ENCODE data around the gene DTX3. TPM values are rescaled to one million over a fixed set of nuclear protein-coding genes. Genes with fewer than 3 reads are reported as not detected.

DTX3 gene
- total RNA-seq, 1 experiment from 2014 or later = 67.5 TPM

GRCh38 chr12:57583008-57583831 is 21.4 kb upstream of the DTX3 start:
- Histone ChIP-seq H3K9ac (ENCODE audit: extremely low read depth, insufficient read length, low read length) (no peak overlapping the region), H3K23me2 (ENCODE audit: insufficient read length, low read depth, low read length, poor library complexity, severe bottlenecking) (no peaks in the 10 kb centered on the region), H2AK5ac (ENCODE audit: insufficient read length, low read length) (no peak overlapping the region), H3K4me1 (ENCODE audit: insufficient read depth, low read length) (no peaks in the 10 kb centered on the region), H3K14ac (ENCODE audit: insufficient read depth, low read length) (no peak overlapping the region), H2BK12ac (ENCODE audit: insufficient read length, low read depth, low read length) (no peak overlapping the region), H3K56ac (ENCODE audit: insufficient read length, low read depth, low read length) (no peak overlapping the region), H3K27me3 (ENCODE audit: insufficient read depth, low read length) (no peaks in the 10 kb centered on the region), H3K79me1 (ENCODE audit: insufficient read depth, low read depth, low read length, poor library complexity, severe bottlenecking) (no peaks in the 10 kb centered on the region), H2BK20ac (ENCODE audit: low read depth, low read length, poor library complexity, severe bottlenecking) (no peak overlapping the region), H2BK5ac (ENCODE audit: insufficient read length, low read length) (no peak overlapping the region), H3K9me3 (ENCODE audit: control insufficient read depth, low read depth, low read length) (no peaks in the 10 kb centered on the region), H2BK120ac (ENCODE audit: low read depth, low read length, poor library complexity, severe bottlenecking) (no peak overlapping the region), H4K20me1 (ENCODE audit: control insufficient read depth, insufficient read depth, insufficient read length) (no peaks in the 10 kb centered on the region), H3T11ph (ENCODE audit: low read length) (no peak overlapping the region), H3K18ac (ENCODE audit: insufficient read length, low read depth, low read length) (no peak overlapping the region), H2BK15ac (ENCODE audit: low read depth, low read length) (no peak overlapping the region), H2AFZ (ENCODE audit: low read length) (no peak overlapping the region), H3K23ac (ENCODE audit: insufficient read length, low read depth, low read length) (no peak overlapping the region), H4K91ac (ENCODE audit: insufficient read length, low read depth, low read length) (no peak overlapping the region), H3K4me2 (ENCODE audit: insufficient read depth, insufficient read length, low read length) (no peak overlapping the region), H3K27ac (ENCODE audit: insufficient read length, low read depth, low read length) (no peak overlapping the region), H4K5ac (ENCODE audit: insufficient read length, low read depth, low read length) (no peak overlapping the region), H3K4ac (ENCODE audit: low read depth, low read length) (no peak overlapping the region), H3K79me2 (ENCODE audit: insufficient read depth, low read length) (no peaks in the 10 kb centered on the region), H4K8ac (replicated peaks; ENCODE audit: insufficient read length, low read depth, low read length) (no peak overlapping the region)
- Mint-ChIP-seq H3K36me3 (ENCODE audit: insufficient read depth in 1 of 3, low read depth in 3 of 3) (peaks cover 20 to 52% (median 39%) of the 10 kb centered on the region in 3 experiments), H3K9me3 (no peaks in the 10 kb centered on the region), H3K27ac (no peak overlapping the region; a peak in 1 of 7 replicates), H3K27me3 (ENCODE audit: low read depth) (no peaks in the 10 kb centered on the region), H3K4me3 (peak overlapping the region in 1 of 2 experiments; percentile 53; a peak in 2 of 5 replicates), H3K4me1 (peaks cover 0 to 2% of the 10 kb centered on the region in 2 experiments; a peak in 1 of 4 replicates)
- DNase-seq = peak; percentile 85
- TF ChIP-seq, protein P1, sequence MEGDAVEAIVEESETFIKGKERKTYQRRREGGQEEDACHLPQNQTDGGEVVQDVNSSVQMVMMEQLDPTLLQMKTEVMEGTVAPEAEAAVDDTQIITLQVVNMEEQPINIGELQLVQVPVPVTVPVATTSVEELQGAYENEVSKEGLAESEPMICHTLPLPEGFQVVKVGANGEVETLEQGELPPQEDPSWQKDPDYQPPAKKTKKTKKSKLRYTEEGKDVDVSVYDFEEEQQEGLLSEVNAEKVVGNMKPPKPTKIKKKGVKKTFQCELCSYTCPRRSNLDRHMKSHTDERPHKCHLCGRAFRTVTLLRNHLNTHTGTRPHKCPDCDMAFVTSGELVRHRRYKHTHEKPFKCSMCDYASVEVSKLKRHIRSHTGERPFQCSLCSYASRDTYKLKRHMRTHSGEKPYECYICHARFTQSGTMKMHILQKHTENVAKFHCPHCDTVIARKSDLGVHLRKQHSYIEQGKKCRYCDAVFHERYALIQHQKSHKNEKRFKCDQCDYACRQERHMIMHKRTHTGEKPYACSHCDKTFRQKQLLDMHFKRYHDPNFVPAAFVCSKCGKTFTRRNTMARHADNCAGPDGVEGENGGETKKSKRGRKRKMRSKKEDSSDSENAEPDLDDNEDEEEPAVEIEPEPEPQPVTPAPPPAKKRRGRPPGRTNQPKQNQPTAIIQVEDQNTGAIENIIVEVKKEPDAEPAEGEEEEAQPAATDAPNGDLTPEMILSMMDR (conservative IDR thresholded peaks at IDR 0.05) = peak; percentile 96
- WGBS (ENCODE audit: extremely low coverage, insufficient read length, low lambda C conversion rate) = no CpG with 5 or more reads among the region's 13 CpGs
